ENCODE results near the gene PPM1J. TPM values are rescaled to one million over a fixed set of nuclear protein-coding genes. Genes with fewer than 3 reads are reported as not detected.

Gene PPM1J
- total and polyA plus RNA-seq, 2 donors (not counting 1 experiment from before 2014, with no cell fraction given) = 0.79 to 0.83 TPM

- H3K4me1 ChIP-seq (ENCODE audit: control insufficient read depth, extremely low read depth, insufficient read depth, low read length) = peaks cover 10% of the 10 kb centered on the region
- peaks cover 4% of the 10 kb centered on the region for H3K36me3 ChIP-seq (ENCODE audit: control insufficient read depth, insufficient read depth, low read length)
- H3K27ac ChIP-seq (ENCODE audit: insufficient read depth, low read length) = peak overlapping the region; percentile 78
- TF ChIP-seq EZH2 (IDR thresholded peaks at IDR 0.05; ENCODE audit: low read length, missing control alignments) (no peak), CTCF (conservative IDR thresholded peaks at IDR 0.05 in 1 of 2, IDR thresholded peaks at IDR 0.05 in 1 of 2; ENCODE audit: low read depth in 1 of 2, low read length in 2 of 2) (peak; percentile 49 to 68)
- H3K27me3 ChIP-seq (ENCODE audit: control insufficient read depth, insufficient read depth, low read length) = no peaks in the 10 kb centered on the region
- peak overlapping the region; percentile 12 for H2AFZ ChIP-seq (ENCODE audit: low read length)
- peak overlapping the region; percentile 100 for H3K4me2 ChIP-seq (ENCODE audit: extremely low read depth, insufficient read depth, low read length)
- H4K20me1 ChIP-seq (ENCODE audit: control insufficient read depth, extremely low read depth, insufficient read depth, low read length) = no peaks in the 10 kb centered on the region
- peak overlapping the region; percentile 76 to 89 (median 82) for H3K4me3 ChIP-seq (replicated peaks in 1 of 4; ENCODE audit: control extremely low read depth in 1 of 4, insufficient read depth in 1 of 4, low read depth in 3 of 4, low read length in 4 of 4)
- H3K9me3 ChIP-seq (ENCODE audit: control insufficient read depth, insufficient read depth, low read depth, low read length) = no peaks in the 10 kb centered on the region
- peaks cover 8% of the 10 kb centered on the region for H3K79me2 ChIP-seq (ENCODE audit: control insufficient read depth, insufficient read depth, low read length)
- DNase-seq (ENCODE audit: low read depth in 2 of 2) = peak; percentile 65 to 79
- peak overlapping the region; percentile 91 for H3K9ac ChIP-seq (ENCODE audit: insufficient read depth, low read length)
Measured at GRCh38 chr1:112673592-112674439, 41.3 kb downstream of the PPM1J start.

GRCh38 chr1:112672842-112673241 lies 42.3 kb downstream of the PPM1J start:
- Histone ChIP-seq H2AFZ (ENCODE audit: low read length) (no peak overlapping the region), H3K79me2 (ENCODE audit: control insufficient read depth, insufficient read depth, low read length) (peaks cover 8% of the 10 kb centered on the region), H3K27ac (ENCODE audit: insufficient read depth, low read length) (no peak overlapping the region), H3K27me3 (ENCODE audit: control insufficient read depth, insufficient read depth, low read length) (no peaks in the 10 kb centered on the region), H3K4me1 (ENCODE audit: control insufficient read depth, extremely low read depth, insufficient read depth, low read length) (peaks cover 10% of the 10 kb centered on the region), H3K36me3 (ENCODE audit: control insufficient read depth, insufficient read depth, low read length) (peaks cover 4% of the 10 kb centered on the region), H3K9me3 (ENCODE audit: control insufficient read depth, insufficient read depth, low read depth, low read length) (no peaks in the 10 kb centered on the region), H3K4me3 (replicated peaks in 1 of 4; ENCODE audit: control extremely low read depth in 1 of 4, insufficient read depth in 1 of 4, low read depth in 3 of 4, low read length in 4 of 4) (no peak overlapping the region), H4K20me1 (ENCODE audit: control insufficient read depth, extremely low read depth, insufficient read depth, low read length) (no peaks in the 10 kb centered on the region), H3K9ac (ENCODE audit: insufficient read depth, low read length) (no peak overlapping the region), H3K4me2 (ENCODE audit: extremely low read depth, insufficient read depth, low read length) (no peak overlapping the region)
- DNase-seq (ENCODE audit: low read depth in 2 of 2) = no peak
- TF ChIP-seq EZH2 (IDR thresholded peaks at IDR 0.05; ENCODE audit: low read length, missing control alignments) (no peak), CTCF (conservative IDR thresholded peaks at IDR 0.05 in 1 of 2, IDR thresholded peaks at IDR 0.05 in 1 of 2; ENCODE audit: low read depth in 1 of 2, low read length in 2 of 2) (no peak)

GRCh38 chr1:112672009-112672408 lies 43.1 kb downstream of the PPM1J start:
- Histone ChIP-seq H3K4me2 (ENCODE audit: extremely low read depth, insufficient read depth, low read length) (no peak overlapping the region), H3K36me3 (ENCODE audit: control insufficient read depth, insufficient read depth, low read length) (peaks cover 7% of the 10 kb centered on the region), H3K4me1 (ENCODE audit: control insufficient read depth, extremely low read depth, insufficient read depth, low read length) (peaks cover 10% of the 10 kb centered on the region), H3K27me3 (ENCODE audit: control insufficient read depth, insufficient read depth, low read length) (no peaks in the 10 kb centered on the region), H2AFZ (ENCODE audit: low read length) (no peak overlapping the region), H4K20me1 (ENCODE audit: control insufficient read depth, extremely low read depth, insufficient read depth, low read length) (no peaks in the 10 kb centered on the region), H3K9ac (ENCODE audit: insufficient read depth, low read length) (no peak overlapping the region), H3K79me2 (ENCODE audit: control insufficient read depth, insufficient read depth, low read length) (peaks cover 6% of the 10 kb centered on the region), H3K9me3 (ENCODE audit: control insufficient read depth, insufficient read depth, low read depth, low read length) (no peaks in the 10 kb centered on the region), H3K27ac (ENCODE audit: insufficient read depth, low read length) (no peak overlapping the region), H3K4me3 (replicated peaks in 1 of 4; ENCODE audit: control extremely low read depth in 1 of 4, insufficient read depth in 1 of 4, low read depth in 3 of 4, low read length in 4 of 4) (no peak overlapping the region)
- no peak for DNase-seq (ENCODE audit: low read depth in 2 of 2)
- TF ChIP-seq EZH2 (IDR thresholded peaks at IDR 0.05; ENCODE audit: low read length, missing control alignments) = no peak
- TF ChIP-seq CTCF (conservative IDR thresholded peaks at IDR 0.05 in 1 of 2, IDR thresholded peaks at IDR 0.05 in 1 of 2; ENCODE audit: low read depth in 1 of 2, low read length in 2 of 2) = no peak

Data from fibroblast of lung (primary cell).